Subcutaneous adipose tissue (tissue), 4 donors: ENCODE data around the gene TNIK. TPM values are rescaled to one million over a fixed set of nuclear protein-coding genes. Genes with fewer than 3 reads are reported as not detected.

Experiments used
- total RNA-seq, 4 donors: library from RNA; depleted of rRNA; stranded (reverse); fragments of >200 nt; gene quantifications; one replicate each; pipeline ENCODE4 v1.1.0, GENCODE V29; 2016
- TF ChIP-seq, protein P1 (sequence below): fragments of 450-650 bp; IDR thresholded peaks from one replicate; pipeline ENCODE4 v1.5.1; 2016; ENCODE audit warnings: low read depth, mild to moderate bottlenecking, control low read depth, antibody characterized with exemption, moderate library complexity

Gene TNIK
- total RNA-seq, 4 donors from 2014 or later, result 1.5 to 11.7 (median 1.9) TPM

DNA sequence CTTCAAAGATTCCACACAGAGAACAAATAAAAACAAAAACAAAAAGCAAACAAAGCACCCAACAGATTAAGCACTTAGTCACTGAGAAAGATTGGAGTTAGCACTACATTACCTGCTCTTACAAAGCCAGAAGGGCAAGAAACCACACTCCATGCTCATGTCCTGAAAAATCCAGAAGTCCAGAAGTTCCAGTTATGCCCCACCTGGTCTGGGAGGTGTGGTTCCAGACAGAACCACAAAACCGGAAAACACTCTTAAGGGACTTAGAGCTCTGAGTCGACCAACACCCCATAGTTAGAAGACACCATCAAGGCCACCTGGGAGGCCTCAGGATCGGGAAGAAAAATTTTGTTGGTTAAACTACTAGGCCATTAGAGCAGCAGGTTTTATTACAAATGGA is 88.9 kb downstream of the TNIK start:
- TF ChIP-seq, protein P1, sequence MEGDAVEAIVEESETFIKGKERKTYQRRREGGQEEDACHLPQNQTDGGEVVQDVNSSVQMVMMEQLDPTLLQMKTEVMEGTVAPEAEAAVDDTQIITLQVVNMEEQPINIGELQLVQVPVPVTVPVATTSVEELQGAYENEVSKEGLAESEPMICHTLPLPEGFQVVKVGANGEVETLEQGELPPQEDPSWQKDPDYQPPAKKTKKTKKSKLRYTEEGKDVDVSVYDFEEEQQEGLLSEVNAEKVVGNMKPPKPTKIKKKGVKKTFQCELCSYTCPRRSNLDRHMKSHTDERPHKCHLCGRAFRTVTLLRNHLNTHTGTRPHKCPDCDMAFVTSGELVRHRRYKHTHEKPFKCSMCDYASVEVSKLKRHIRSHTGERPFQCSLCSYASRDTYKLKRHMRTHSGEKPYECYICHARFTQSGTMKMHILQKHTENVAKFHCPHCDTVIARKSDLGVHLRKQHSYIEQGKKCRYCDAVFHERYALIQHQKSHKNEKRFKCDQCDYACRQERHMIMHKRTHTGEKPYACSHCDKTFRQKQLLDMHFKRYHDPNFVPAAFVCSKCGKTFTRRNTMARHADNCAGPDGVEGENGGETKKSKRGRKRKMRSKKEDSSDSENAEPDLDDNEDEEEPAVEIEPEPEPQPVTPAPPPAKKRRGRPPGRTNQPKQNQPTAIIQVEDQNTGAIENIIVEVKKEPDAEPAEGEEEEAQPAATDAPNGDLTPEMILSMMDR, result no peak

DNA sequence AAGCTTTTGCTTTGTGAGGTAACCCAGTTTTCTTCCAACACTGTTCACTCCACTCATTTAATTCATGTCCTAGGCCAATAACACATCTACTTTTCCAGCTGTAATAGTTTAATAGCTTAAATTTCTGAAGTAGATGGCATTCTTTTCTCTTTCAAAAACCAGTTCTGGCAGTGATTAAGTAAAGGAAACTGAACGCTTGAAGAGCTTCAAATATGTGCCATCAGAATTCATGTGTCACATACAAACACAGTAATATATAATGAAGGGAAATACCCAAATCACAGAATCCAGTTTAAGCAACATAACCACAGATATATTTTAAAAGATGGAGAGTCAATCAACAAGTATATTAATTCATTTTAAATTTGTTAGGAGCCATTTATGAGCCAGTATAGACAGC is 91.0 kb downstream of the TNIK start:
- TF ChIP-seq, protein P1, result no peak

DNA sequence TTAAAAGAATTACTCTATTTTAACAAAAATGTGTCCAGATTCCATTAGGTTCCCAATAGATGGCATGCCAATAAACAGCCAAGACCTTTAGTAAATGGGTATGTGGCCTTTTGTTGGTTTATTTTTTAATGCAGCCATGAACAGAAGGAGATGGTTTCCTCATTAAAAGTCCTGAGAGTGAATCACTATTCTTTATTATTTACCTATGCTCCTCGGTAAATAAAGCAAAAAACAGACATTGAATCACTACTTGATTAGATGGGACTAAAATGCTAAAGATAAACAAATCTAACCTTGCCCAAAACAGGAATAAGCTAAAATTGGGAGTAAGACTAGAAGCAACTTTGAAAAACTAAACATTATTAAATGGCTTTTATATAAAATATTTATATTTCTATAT is 94.2 kb downstream of the TNIK start:
- TF ChIP-seq, protein P1, result no peak

DNA sequence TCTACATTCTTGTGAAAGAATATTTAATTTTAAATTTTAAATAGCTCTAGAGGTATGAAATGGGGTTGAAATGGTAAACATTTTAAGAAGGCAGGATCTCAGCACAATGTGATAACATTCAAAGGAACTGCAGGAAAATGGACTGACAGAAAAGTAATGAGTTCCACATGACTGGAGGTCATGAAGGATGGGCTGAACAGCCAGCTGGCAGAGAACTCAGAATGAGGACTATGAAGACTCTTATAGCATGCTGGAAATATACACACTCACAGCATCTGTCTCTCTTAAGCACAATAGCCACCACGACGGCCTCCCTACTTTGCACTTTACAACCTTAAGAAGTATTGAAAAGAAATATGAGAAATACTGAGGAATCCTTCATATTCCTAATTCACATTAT is 94.7 kb downstream of the TNIK start:
- TF ChIP-seq, protein P1, result no peak

DNA sequence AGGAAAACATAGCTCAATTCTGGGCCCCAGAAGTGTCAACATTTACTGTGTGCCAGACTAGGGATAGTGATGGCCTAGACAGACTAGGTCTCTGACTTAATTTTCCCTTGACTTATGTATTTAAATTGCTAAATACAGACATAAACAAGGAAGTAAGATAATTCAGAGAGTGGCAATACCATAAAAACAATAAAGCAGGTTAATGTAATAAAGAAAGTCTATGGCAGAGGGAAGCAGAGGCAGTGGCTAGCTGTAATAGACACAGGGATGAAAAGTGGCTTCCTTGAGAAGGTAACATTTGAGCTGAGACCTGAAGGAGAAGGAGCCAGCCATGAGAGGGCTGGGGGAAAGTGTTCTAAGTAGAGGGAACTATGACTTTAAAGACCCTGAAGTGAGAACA is 95.7 kb downstream of the TNIK start:
- TF ChIP-seq, protein P1, result no peak

DNA sequence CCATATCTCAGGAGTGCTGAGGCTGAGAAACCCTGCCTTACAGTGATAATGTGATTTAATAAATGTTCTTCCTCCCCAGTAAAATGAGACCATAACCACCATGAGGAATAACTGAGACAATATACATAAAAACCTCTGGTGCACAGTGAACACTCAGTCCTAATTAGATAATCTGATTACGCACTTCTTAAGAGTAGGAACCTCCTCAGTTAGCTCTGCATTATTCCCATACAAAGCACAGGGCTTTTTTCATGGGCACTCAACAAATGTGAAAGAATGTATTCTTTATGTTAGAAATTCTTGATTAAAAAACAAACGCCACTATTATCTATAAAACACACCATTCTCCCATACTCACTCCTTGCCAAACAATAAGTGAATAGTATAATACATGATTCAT is 97.0 kb downstream of the TNIK start:
- TF ChIP-seq, protein P1, result no peak

DNA sequence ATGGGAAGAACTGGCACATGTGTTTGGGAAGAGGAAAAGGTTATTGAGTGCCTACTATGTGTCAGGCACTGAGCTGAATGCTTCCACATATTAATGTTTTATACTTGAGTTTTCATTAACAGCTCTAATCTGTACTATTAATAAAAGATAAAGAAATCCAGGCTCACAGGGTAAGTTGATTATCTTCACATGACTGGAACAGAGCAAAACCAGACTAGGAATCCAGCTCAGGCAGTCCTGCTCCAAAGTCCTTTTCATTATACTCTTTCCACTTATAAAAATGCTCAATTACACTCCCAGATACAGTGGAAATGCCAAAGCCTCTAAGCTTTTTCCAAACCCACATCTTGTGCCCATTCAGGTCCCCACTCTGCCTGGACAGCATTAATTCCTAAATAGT is 97.6 kb downstream of the TNIK start:
- TF ChIP-seq, protein P1, result no peak

DNA sequence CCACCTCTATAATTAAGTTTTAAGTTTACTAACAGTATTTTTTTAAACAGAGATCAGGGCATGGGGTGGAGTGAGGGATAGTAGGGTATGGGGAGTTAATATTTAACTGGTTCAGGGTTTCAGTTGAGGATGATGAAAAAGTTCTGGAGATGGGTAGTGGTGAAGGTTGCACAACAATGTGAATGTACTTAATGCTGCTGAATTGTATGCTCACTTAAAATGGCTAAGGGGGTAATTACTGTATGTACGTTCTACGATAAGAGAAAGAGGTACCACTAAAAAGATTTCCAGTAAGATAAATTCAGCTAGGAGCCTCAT is 101.4 kb downstream of the TNIK start:
- TF ChIP-seq, protein P1, result no peak
